ENCODE measurements around the gene WDR76.

DNA sequence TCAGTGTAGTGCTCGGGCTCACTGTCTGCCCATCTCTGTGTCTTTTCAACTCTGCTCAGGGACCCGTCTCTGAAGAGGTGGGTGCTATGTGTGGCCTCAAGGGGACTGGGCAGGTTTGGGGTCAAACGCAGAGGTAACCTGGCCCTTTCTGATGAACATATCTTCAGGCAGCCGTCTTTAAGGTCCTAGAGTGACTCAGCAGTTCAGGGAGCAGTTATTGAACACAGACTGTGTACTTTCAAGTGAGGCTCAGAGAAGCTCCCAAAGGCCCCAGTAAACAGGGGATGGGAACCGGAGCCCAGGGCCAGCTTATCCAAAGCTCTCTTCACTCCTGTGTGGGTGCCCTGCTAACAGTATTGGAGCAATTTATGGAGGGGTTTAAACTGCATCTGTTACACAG is 73.1 kb downstream of the WDR76 start:
- TF ChIP-seq SUZ12 (IDR thresholded peaks at IDR 0.05) (no peak), TARDBP (IDR thresholded peaks at IDR 0.05) (no peak), SP1 (IDR thresholded peaks at IDR 0.05) (no peak), FOXK2 (IDR thresholded peaks at IDR 0.05) (no peak), CTBP1 (IDR thresholded peaks at IDR 0.05; ENCODE audit: borderline replicate concordance) (no peak), LEF1 (IDR thresholded peaks at IDR 0.05; ENCODE audit: borderline replicate concordance) (no peak), FOXM1 (IDR thresholded peaks at IDR 0.05; ENCODE audit: borderline replicate concordance) (no peak), ARNT (IDR thresholded peaks at IDR 0.05) (no peak), L3MBTL2 (conservative IDR thresholded peaks at IDR 0.05) (no peak), FOXA1 (IDR thresholded peaks at IDR 0.05) (no peak), BHLHE40 (IDR thresholded peaks at IDR 0.05; ENCODE audit: borderline replicate concordance) (no peak), HDGF (IDR thresholded peaks at IDR 0.05; ENCODE audit: borderline replicate concordance) (no peak), PKNOX1 (IDR thresholded peaks at IDR 0.05) (no peak), ELF4 (IDR thresholded peaks at IDR 0.05) (no peak)
